HepG2 (cell line): ENCODE results near the gene TBC1D10A. TPM values are rescaled to one million over a fixed set of nuclear protein-coding genes. Genes with fewer than 3 reads are reported as not detected.

ENCODE experiments used
- ATAC-seq: fragments of 200-7000 bp; cut with Tn5 transposase; 3 replicates; pipeline ENCODE4 v1.9.1; 2020; ENCODE audit warnings: mild to moderate bottlenecking, moderate library complexity
- BruUV-seq: library from RNA; stranded (reverse); fragments of 400-500 nt; replicated peaks from 2 replicates; lab custom pipeline; 2021; lab: Mats Ljungman, UMichigan
- CTCF ChIA-PET: fragments of 300-600 bp; formaldehyde crosslinking; extraction: SDS; loops from one replicate; lab custom pipeline; 2021; ENCODE audit warnings: low total read pairs, inconsistent platforms, low intra/inter-chr PET ratio; lab: Yijun Ruan, JAX
- POLR2A ChIA-PET: fragments of 350-600 bp; sonication (Branson Sonifier 250); formaldehyde crosslinking; loops from one replicate; lab custom pipeline; 2020; ENCODE audit warnings: antibody characterized with exemption, inconsistent platforms; lab: Yijun Ruan, JAX
- DNase-seq: peaks from one replicate; pipeline ENCODE4 v3.0.0-alpha.2; 2015; ENCODE audit warnings: low spot score
- FAIRE-seq: peaks from 3 replicates; lab custom pipeline; 2011; peaks lifted over from hg19 to GRCh38; lab: Jason Lieb, UNC
- H2AFZ ChIP-seq: one replicate; pipeline ENCODE4 v1.6.1; 2011; ENCODE audit warnings: low read length, inconsistent platforms
- H3K27ac ChIP-seq: fragments of 300-600 bp; 3 replicates; pipeline ENCODE4 v1.8.0; 2011; ENCODE audit warnings: mixed run types, mild to moderate bottlenecking, mixed read lengths, low read length, inconsistent platforms; ENCODE audit not compliant: insufficient read depth; ENCODE audit errors: extremely low read length
- H3K27me3 ChIP-seq, 2 experiments: fragments of 200-600 bp in 1 of 2; 2 replicates in 1 of 2; 3 replicates in 1 of 2; pipeline versions ENCODE4 v1.6.0 to v1.8.0; 2011; ENCODE audit warnings: low read length in 2 of 2, mild to moderate bottlenecking in 2 of 2, moderate library complexity in 2 of 2, inconsistent platforms in 1 of 2; ENCODE audit not compliant: insufficient read depth in 2 of 2, control insufficient read depth in 1 of 2
- H3K36me3 ChIP-seq, 2 experiments: fragments of 200-600 bp in 1 of 2; replicated peaks in 1 of 2; 2 replicates in 1 of 2; 3 replicates in 1 of 2; pipeline versions ENCODE4 v1.5.1 to v1.8.0; 2011; ENCODE audit warnings: low read length in 2 of 2, inconsistent platforms in 1 of 2; ENCODE audit not compliant: insufficient read depth in 2 of 2, control insufficient read depth in 1 of 2
- H3K4me1 ChIP-seq: 2 replicates; pipeline ENCODE4 v1.5.1; 2012; ENCODE audit warnings: low read length, inconsistent platforms; ENCODE audit not compliant: insufficient read depth
- H3K4me2 ChIP-seq: 2 replicates; pipeline ENCODE4 v1.6.0; 2011; ENCODE audit warnings: low read depth, low read length, inconsistent platforms
- H3K4me3 ChIP-seq, 3 experiments: fragments of 200-600 bp in 1 of 3; sonication (generic), shearing (Covaris generic) in 1 of 3; replicated peaks in 1 of 3; 2 replicates each; pipeline ENCODE4 v1.5.1; 2011 to 2016; ENCODE audit warnings: low read length in 3 of 3, inconsistent platforms in 2 of 3, low read depth in 2 of 3, mild to moderate bottlenecking in 2 of 3, control low read depth in 1 of 3, mixed read lengths in 1 of 3; ENCODE audit not compliant: insufficient read depth in 1 of 3
- H3K79me2 ChIP-seq: one replicate; pipeline ENCODE4 v1.6.1; 2011; ENCODE audit warnings: low read length, inconsistent platforms; ENCODE audit not compliant: insufficient read depth
- H3K9ac ChIP-seq: 2 replicates; pipeline ENCODE4 v1.6.0; 2011; ENCODE audit warnings: mild to moderate bottlenecking, low read depth, low read length, inconsistent platforms; ENCODE audit not compliant: insufficient read depth
- H3K9me3 ChIP-seq: 2 replicates; pipeline ENCODE4 v1.5.1; 2012; ENCODE audit warnings: mild to moderate bottlenecking, low read length
- H4K20me1 ChIP-seq: 2 replicates; pipeline ENCODE4 v1.6.0; 2011; ENCODE audit warnings: inconsistent platforms, mild to moderate bottlenecking, low read length, moderate library complexity; ENCODE audit not compliant: insufficient read depth
- GATA4 ChIP-seq: sonication (generic); IDR thresholded peaks from 2 replicates; pipeline ENCODE4 v1.6.1; 2016; ENCODE audit warnings: antibody characterized with exemption, low read depth, borderline replicate concordance
- HNRNPUL1 ChIP-seq: fragments of 200-400 bp; formaldehyde crosslinking; IDR thresholded peaks from 2 replicates; pipeline ENCODE4 v1.6.1; 2017; ENCODE audit warnings: low read depth, mild to moderate bottlenecking, low read length, moderate library complexity
- NCOA5 ChIP-seq: sonication (generic); formaldehyde crosslinking; IDR thresholded peaks from 2 replicates; pipeline ENCODE4 v1.4.0; 2020; ENCODE audit warnings: missing genetic modification reagents
- NFKBIZ ChIP-seq: IDR thresholded peaks from 2 replicates; pipeline ENCODE4 v1.6.1; 2018; ENCODE audit warnings: missing genetic modification reagents, missing compliant biosample characterization
- RBM39 ChIP-seq: fragments of 200-400 bp; formaldehyde crosslinking; IDR thresholded peaks from one replicate; pipeline ENCODE4 v1.6.1; 2018; ENCODE audit warnings: antibody characterized with exemption, mild to moderate bottlenecking, low read depth, low read length; ENCODE audit not compliant: poor library complexity, severe bottlenecking
- SOX5 ChIP-seq: IDR thresholded peaks from 2 replicates; pipeline ENCODE4 v1.6.1; 2016; ENCODE audit warnings: borderline replicate concordance
- ZNF224 ChIP-seq: sonication (generic); formaldehyde crosslinking; IDR thresholded peaks from 2 replicates; pipeline ENCODE4 v1.5.0; 2020; ENCODE audit warnings: mild to moderate bottlenecking, missing genetic modification reagents
- ZNF3 ChIP-seq: IDR thresholded peaks from 2 replicates; pipeline ENCODE4 v1.7.0; 2017; ENCODE audit warnings: inconsistent platforms
- ZNF350 ChIP-seq: sonication (generic); formaldehyde crosslinking; IDR thresholded peaks from 2 replicates; pipeline ENCODE4 v1.4.0; 2020; ENCODE audit warnings: mild to moderate bottlenecking, low read depth, missing genetic modification reagents, borderline replicate concordance
- ZNF75D ChIP-seq: sonication (generic); formaldehyde crosslinking; IDR thresholded peaks from 2 replicates; pipeline ENCODE4 v1.8.1; 2023; ENCODE audit warnings: missing genetic modification reagents, mild to moderate bottlenecking, borderline replicate concordance
- ZUFSP ChIP-seq: sonication (generic); formaldehyde crosslinking; IDR thresholded peaks from 2 replicates; pipeline ENCODE4 v1.9.0; 2021; ENCODE audit warnings: missing genetic modification reagents, mild to moderate bottlenecking, borderline replicate concordance
- WGBS: methylation state at CpG from one replicate; pipeline ENCODE4 v1.1.6; 2017; ENCODE audit warnings: low lambda C conversion rate; 5-methylcytosine and 5-hydroxymethylcytosine counted together
- in situ Hi-C: cut with HindIII; loops from 2 replicates; pipeline ENCODE4 v1.10.0; 2017; ENCODE audit warnings: low pct_unique_long_range_greater_than_20kb; ENCODE audit not compliant: extremely low pct_ligation_motif_present
- intact Hi-C: fragments of 100-400 bp; cut with micrococcal nuclease; formaldehyde crosslinking; loops from one replicate; pipeline ENCODE4 v1.10.0; 2022; ENCODE audit not compliant: unreplicated experiment
- polyA plus RNA-seq, 8 experiments: library from polyadenylated mRNA; depleted of rRNA in 3 of 8; stranded (reverse) in 7 of 8; unstranded in 1 of 8; fragments of >200 nt; fragmentation: Illumina TruSeq in 4 of 8; extraction: Trizol in 4 of 8; gene quantifications; 2 replicates each; pipeline versions ENCODE4 v1.2.1 to v1.2.3, GENCODE V29; 2011 to 2016; ENCODE audit warnings: low read depth in 4 of 8, missing spikeins in 1 of 8, mixed read lengths in 1 of 8; ENCODE audit not compliant: insufficient read depth in 1 of 8
- total RNA-seq, 5 experiments: library from RNA; depleted of rRNA; stranded (reverse); fragments of >200 nt; fragmentation: Illumina TruSeq; extraction: Trizol; gene quantifications; 2 replicates each; pipeline ENCODE4 v1.2.3, GENCODE V29; 2016; ENCODE audit warnings: low read depth in 1 of 5
- TF ChIP-seq, protein P1 (sequence below): sonication (generic); formaldehyde crosslinking; IDR thresholded peaks from 2 replicates; pipeline ENCODE4 v1.8.1; 2023; ENCODE audit warnings: missing genetic modification reagents, inconsistent platforms, borderline replicate concordance
- TF ChIP-seq, protein P2 (sequence below): sonication (generic); formaldehyde crosslinking; IDR thresholded peaks from 2 replicates; pipeline ENCODE4 v1.8.0; 2022; ENCODE audit warnings: mild to moderate bottlenecking, missing genetic modification reagents; ENCODE audit not compliant: insufficient replicate concordance
- TF ChIP-seq, protein P3 (sequence below): sonication (generic); formaldehyde crosslinking; IDR thresholded peaks from 2 replicates; pipeline ENCODE4 v1.5.0; 2020; ENCODE audit warnings: missing genetic modification reagents

Gene TBC1D10A
- total and polyA plus RNA-seq, 2 of the 13 experiments (the other 11 are each of a cell fraction or from before 2014, with no cell fraction given), result 4.2 to 4.9 TPM

DNA sequence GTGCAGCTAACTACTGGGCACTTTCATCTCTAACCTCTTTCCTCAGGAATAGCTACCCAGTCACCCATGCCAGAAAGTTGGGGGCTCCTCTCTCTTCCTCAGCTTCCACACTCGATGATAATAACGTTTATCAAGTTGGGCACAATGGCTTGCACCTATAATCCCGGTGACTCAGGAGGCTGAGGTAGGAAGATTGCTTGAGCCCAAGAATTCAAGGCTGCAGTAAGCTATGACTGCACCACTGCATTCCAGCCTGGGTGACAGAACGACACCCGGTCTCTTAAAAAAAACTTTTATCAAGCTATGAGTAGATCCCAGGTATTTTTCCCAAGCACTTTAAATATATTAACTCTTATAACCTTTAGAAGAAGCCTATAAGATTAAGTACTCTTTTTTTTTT is 27.9 kb upstream of the TBC1D10A start:
- Histone ChIP-seq H3K4me1 (peaks cover 53% of the 10 kb centered on the region), H2AFZ (no peak overlapping the region), H4K20me1 (peaks cover 19% of the 10 kb centered on the region), H3K4me2 (peak overlapping the region; percentile 20; the same call in 1 of the 2 replicates), H3K9ac (peak overlapping the region; percentile 10; the same call in 1 of the 2 replicates), H3K27me3 (no peaks in the 10 kb centered on the region; a peak in 2 of 5 replicates), H3K36me3 (peaks cover 12 to 43% of the 10 kb centered on the region in 2 experiments; a peak in 4 of 5 replicates), H3K9me3 (no peaks in the 10 kb centered on the region), H3K4me3 (no peak overlapping the region), H3K79me2 (peaks cover 33% of the 10 kb centered on the region), H3K27ac (no peak overlapping the region)
- intact Hi-C loops, result no loop called here
- ChIA-PET POLR2A (interaction anchor here (1.2 kb wide), 1 partner anchor 28 kb away, joined by 3 read pairs; the partner anchor contains the start of gene TBC1D10A), CTCF (no interaction called here)
- BruUV-seq, result no TSS peak
- in situ Hi-C loops, result no loop called here
- ATAC-seq (no peak), DNase-seq (no peak), FAIRE-seq (no peak)
- 91% methylated on average over 5 of the region's 5 CpGs for WGBS
- no peak for TF ChIP-seq ZNF75D (CRISPR knock-in tag)
- TF ChIP-seq ZNF3 (CRISPR knock-in tag), result no peak
- TF ChIP-seq RBM39, result no peak
- TF ChIP-seq NCOA5, result no peak
- TF ChIP-seq NFKBIZ, result no peak
- no peak for TF ChIP-seq GATA4
- TF ChIP-seq HNRNPUL1, result no peak
- TF ChIP-seq, protein P1, sequence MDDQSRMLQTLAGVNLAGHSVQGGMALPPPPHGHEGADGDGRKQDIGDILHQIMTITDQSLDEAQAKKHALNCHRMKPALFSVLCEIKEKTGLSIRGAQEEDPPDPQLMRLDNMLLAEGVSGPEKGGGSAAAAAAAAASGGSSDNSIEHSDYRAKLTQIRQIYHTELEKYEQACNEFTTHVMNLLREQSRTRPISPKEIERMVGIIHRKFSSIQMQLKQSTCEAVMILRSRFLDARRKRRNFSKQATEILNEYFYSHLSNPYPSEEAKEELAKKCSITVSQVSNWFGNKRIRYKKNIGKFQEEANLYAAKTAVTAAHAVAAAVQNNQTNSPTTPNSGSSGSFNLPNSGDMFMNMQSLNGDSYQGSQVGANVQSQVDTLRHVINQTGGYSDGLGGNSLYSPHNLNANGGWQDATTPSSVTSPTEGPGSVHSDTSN, result no peak
- TF ChIP-seq SOX5 (CRISPR knock-in tag), result no peak
- TF ChIP-seq ZNF350 (CRISPR knock-in tag), result no peak
- TF ChIP-seq ZUFSP, result no peak
- TF ChIP-seq, protein P2, sequence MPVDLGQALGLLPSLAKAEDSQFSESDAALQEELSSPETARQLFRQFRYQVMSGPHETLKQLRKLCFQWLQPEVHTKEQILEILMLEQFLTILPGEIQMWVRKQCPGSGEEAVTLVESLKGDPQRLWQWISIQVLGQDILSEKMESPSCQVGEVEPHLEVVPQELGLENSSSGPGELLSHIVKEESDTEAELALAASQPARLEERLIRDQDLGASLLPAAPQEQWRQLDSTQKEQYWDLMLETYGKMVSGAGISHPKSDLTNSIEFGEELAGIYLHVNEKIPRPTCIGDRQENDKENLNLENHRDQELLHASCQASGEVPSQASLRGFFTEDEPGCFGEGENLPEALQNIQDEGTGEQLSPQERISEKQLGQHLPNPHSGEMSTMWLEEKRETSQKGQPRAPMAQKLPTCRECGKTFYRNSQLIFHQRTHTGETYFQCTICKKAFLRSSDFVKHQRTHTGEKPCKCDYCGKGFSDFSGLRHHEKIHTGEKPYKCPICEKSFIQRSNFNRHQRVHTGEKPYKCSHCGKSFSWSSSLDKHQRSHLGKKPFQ (CRISPR knock-in tag), result no peak
- TF ChIP-seq, protein P3, sequence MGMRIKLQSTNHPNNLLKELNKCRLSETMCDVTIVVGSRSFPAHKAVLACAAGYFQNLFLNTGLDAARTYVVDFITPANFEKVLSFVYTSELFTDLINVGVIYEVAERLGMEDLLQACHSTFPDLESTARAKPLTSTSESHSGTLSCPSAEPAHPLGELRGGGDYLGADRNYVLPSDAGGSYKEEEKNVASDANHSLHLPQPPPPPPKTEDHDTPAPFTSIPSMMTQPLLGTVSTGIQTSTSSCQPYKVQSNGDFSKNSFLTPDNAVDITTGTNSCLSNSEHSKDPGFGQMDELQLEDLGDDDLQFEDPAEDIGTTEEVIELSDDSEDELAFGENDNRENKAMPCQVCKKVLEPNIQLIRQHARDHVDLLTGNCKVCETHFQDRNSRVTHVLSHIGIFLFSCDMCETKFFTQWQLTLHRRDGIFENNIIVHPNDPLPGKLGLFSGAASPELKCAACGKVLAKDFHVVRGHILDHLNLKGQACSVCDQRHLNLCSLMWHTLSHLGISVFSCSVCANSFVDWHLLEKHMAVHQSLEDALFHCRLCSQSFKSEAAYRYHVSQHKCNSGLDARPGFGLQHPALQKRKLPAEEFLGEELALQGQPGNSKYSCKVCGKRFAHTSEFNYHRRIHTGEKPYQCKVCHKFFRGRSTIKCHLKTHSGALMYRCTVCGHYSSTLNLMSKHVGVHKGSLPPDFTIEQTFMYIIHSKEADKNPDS (CRISPR knock-in tag), result no peak
- no peak for TF ChIP-seq ZNF224 (CRISPR knock-in tag)
